ENCODE results near the gene NALCN. TPM values are rescaled to one million over a fixed set of nuclear protein-coding genes. Genes with fewer than 3 reads are reported as not detected.

Gene NALCN
- total and polyA plus RNA-seq, 2 experiments from 2014 or later = 0.50 to 0.87 TPM

DNA sequence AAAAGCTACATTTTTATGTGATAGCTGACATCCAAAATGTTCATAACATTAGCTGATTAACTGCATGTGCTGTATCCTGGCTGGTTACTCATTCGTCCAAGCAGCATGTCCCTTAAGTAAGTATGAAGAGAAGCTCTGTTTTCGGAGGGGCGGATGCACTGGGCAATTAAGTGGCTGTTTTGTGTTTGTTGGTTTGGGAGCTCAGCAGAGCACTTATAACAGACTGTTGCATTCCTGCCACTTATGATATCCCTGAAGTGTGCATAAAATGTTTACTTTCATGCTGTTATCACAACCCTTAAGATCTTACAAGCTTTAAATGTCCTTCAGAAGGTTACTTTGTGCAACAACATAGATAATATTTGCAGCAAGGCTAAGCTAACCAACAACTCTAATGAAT is 264.1 kb downstream of the NALCN start:
- no peak overlapping the region for H3K4me2 ChIP-seq
- Mint-ChIP-seq H3K4me3 (no peak overlapping the region), H3K27me3 (ENCODE audit: insufficient read depth, low read depth, poor library complexity) (no peaks in the 10 kb centered on the region), H3K4me1 (peaks cover 13% of the 10 kb centered on the region; the same call in 2 of the 3 replicates), H3K9me3 (no peaks in the 10 kb centered on the region), H3K27ac (no peak overlapping the region), H3K36me3 (ENCODE audit: low read depth) (no peaks in the 10 kb centered on the region; the same call in 2 of the 3 replicates)
- H3K4me3 ChIP-seq = no peak overlapping the region
- H2AFZ ChIP-seq = 0 out of 2 replicates have a peak overlapping the region, but pooled peaks have one; percentile 19
- H3F3A ChIP-seq (replicated peaks; ENCODE audit: low read depth) = no peaks in the 10 kb centered on the region
- no peaks in the 10 kb centered on the region for H3K27me3 ChIP-seq (ENCODE audit: insufficient read depth)
- TF ChIP-seq, protein P1, sequence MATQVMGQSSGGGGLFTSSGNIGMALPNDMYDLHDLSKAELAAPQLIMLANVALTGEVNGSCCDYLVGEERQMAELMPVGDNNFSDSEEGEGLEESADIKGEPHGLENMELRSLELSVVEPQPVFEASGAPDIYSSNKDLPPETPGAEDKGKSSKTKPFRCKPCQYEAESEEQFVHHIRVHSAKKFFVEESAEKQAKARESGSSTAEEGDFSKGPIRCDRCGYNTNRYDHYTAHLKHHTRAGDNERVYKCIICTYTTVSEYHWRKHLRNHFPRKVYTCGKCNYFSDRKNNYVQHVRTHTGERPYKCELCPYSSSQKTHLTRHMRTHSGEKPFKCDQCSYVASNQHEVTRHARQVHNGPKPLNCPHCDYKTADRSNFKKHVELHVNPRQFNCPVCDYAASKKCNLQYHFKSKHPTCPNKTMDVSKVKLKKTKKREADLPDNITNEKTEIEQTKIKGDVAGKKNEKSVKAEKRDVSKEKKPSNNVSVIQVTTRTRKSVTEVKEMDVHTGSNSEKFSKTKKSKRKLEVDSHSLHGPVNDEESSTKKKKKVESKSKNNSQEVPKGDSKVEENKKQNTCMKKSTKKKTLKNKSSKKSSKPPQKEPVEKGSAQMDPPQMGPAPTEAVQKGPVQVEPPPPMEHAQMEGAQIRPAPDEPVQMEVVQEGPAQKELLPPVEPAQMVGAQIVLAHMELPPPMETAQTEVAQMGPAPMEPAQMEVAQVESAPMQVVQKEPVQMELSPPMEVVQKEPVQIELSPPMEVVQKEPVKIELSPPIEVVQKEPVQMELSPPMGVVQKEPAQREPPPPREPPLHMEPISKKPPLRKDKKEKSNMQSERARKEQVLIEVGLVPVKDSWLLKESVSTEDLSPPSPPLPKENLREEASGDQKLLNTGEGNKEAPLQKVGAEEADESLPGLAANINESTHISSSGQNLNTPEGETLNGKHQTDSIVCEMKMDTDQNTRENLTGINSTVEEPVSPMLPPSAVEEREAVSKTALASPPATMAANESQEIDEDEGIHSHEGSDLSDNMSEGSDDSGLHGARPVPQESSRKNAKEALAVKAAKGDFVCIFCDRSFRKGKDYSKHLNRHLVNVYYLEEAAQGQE (IDR thresholded peaks at IDR 0.05; ENCODE audit: unreplicated experiment) = no peak
- no peak for TF ChIP-seq STAT1 (IDR thresholded peaks at IDR 0.05; ENCODE audit: unreplicated experiment)
- TF ChIP-seq, protein P2, sequence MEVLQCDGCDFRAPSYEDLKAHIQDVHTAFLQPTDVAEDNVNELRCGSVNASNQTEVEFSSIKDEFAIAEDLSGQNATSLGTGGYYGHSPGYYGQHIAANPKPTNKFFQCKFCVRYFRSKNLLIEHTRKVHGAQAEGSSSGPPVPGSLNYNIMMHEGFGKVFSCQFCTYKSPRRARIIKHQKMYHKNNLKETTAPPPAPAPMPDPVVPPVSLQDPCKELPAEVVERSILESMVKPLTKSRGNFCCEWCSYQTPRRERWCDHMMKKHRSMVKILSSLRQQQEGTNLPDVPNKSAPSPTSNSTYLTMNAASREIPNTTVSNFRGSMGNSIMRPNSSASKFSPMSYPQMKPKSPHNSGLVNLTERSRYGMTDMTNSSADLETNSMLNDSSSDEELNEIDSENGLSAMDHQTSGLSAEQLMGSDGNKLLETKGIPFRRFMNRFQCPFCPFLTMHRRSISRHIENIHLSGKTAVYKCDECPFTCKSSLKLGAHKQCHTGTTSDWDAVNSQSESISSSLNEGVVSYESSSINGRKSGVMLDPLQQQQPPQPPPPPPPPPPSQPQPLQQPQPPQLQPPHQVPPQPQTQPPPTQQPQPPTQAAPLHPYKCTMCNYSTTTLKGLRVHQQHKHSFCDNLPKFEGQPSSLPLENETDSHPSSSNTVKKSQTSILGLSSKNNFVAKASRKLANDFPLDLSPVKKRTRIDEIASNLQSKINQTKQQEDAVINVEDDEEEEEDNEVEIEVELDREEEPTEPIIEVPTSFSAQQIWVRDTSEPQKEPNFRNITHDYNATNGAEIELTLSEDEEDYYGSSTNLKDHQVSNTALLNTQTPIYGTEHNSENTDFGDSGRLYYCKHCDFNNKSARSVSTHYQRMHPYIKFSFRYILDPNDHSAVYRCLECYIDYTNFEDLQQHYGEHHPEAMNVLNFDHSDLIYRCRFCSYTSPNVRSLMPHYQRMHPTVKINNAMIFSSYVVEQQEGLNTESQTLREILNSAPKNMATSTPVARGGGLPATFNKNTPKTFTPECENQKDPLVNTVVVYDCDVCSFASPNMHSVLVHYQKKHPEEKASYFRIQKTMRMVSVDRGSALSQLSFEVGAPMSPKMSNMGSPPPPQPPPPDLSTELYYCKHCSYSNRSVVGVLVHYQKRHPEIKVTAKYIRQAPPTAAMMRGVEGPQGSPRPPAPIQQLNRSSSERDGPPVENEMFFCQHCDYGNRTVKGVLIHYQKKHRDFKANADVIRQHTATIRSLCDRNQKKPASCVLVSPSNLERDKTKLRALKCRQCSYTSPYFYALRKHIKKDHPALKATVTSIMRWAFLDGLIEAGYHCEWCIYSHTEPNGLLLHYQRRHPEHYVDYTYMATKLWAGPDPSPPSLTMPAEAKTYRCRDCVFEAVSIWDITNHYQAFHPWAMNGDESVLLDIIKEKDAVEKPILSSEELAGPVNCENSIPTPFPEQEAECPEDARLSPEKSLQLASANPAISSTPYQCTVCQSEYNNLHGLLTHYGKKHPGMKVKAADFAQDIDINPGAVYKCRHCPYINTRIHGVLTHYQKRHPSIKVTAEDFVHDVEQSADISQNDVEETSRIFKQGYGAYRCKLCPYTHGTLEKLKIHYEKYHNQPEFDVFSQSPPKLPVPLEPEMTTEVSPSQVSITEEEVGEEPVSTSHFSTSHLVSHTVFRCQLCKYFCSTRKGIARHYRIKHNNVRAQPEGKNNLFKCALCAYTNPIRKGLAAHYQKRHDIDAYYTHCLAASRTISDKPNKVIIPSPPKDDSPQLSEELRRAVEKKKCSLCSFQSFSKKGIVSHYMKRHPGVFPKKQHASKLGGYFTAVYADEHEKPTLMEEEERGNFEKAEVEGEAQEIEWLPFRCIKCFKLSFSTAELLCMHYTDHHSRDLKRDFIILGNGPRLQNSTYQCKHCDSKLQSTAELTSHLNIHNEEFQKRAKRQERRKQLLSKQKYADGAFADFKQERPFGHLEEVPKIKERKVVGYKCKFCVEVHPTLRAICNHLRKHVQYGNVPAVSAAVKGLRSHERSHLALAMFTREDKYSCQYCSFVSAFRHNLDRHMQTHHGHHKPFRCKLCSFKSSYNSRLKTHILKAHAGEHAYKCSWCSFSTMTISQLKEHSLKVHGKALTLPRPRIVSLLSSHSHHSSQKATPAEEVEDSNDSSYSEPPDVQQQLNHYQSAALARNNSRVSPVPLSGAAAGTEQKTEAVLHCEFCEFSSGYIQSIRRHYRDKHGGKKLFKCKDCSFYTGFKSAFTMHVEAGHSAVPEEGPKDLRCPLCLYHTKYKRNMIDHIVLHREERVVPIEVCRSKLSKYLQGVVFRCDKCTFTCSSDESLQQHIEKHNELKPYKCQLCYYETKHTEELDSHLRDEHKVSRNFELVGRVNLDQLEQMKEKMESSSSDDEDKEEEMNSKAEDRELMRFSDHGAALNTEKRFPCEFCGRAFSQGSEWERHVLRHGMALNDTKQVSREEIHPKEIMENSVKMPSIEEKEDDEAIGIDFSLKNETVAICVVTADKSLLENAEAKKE (CRISPR knock-in tag; IDR thresholded peaks at IDR 0.05) = no peak
- no peak for TF ChIP-seq POLR2AphosphoS5 (IDR thresholded peaks at IDR 0.05; ENCODE audit: low read depth)
- TF ChIP-seq, protein P3, sequence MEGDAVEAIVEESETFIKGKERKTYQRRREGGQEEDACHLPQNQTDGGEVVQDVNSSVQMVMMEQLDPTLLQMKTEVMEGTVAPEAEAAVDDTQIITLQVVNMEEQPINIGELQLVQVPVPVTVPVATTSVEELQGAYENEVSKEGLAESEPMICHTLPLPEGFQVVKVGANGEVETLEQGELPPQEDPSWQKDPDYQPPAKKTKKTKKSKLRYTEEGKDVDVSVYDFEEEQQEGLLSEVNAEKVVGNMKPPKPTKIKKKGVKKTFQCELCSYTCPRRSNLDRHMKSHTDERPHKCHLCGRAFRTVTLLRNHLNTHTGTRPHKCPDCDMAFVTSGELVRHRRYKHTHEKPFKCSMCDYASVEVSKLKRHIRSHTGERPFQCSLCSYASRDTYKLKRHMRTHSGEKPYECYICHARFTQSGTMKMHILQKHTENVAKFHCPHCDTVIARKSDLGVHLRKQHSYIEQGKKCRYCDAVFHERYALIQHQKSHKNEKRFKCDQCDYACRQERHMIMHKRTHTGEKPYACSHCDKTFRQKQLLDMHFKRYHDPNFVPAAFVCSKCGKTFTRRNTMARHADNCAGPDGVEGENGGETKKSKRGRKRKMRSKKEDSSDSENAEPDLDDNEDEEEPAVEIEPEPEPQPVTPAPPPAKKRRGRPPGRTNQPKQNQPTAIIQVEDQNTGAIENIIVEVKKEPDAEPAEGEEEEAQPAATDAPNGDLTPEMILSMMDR (conservative IDR thresholded peaks at IDR 0.05; ENCODE audit: low read depth in 2 of 2) = no peak
- TF ChIP-seq NANOG (IDR thresholded peaks at IDR 0.05; ENCODE audit: borderline replicate concordance) = no peak
- no peak for TF ChIP-seq EZH2 (IDR thresholded peaks at IDR 0.05; ENCODE audit: low read depth, unreplicated experiment)
- no peak for TF ChIP-seq ZNF114 (CRISPR knock-in tag; IDR thresholded peaks at IDR 0.05)
- TF ChIP-seq JUNB (IDR thresholded peaks at IDR 0.05; ENCODE audit: unreplicated experiment) = no peak
- TF ChIP-seq ZNF331 (CRISPR knock-in tag; IDR thresholded peaks at IDR 0.05; ENCODE audit: low read depth) = no peak
- TF ChIP-seq, protein P4, sequence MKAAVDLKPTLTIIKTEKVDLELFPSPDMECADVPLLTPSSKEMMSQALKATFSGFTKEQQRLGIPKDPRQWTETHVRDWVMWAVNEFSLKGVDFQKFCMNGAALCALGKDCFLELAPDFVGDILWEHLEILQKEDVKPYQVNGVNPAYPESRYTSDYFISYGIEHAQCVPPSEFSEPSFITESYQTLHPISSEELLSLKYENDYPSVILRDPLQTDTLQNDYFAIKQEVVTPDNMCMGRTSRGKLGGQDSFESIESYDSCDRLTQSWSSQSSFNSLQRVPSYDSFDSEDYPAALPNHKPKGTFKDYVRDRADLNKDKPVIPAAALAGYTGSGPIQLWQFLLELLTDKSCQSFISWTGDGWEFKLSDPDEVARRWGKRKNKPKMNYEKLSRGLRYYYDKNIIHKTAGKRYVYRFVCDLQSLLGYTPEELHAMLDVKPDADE (IDR thresholded peaks at IDR 0.05) = no peak
- TF ChIP-seq CREB1 (CRISPR knock-in tag; IDR thresholded peaks at IDR 0.05; ENCODE audit: low read depth) = no peak
- TF ChIP-seq EZH2phosphoT487 (IDR thresholded peaks at IDR 0.05; ENCODE audit: unreplicated experiment) = no peak
- no peaks in the 10 kb centered on the region for H3K36me3 ChIP-seq (ENCODE audit: insufficient read depth)
- DNase-seq (ENCODE audit: low spot score) = no peak
- no peak overlapping the region for H3K27ac ChIP-seq (ENCODE audit: low read depth)
- ATAC-seq = no peak
- no peaks in the 10 kb centered on the region for H4K20me1 ChIP-seq (replicated peaks; ENCODE audit: insufficient read depth)
- peaks cover 11% of the 10 kb centered on the region; the same call in 1 of the 2 replicates for H3K4me1 ChIP-seq (ENCODE audit: insufficient read depth)
- H3K79me2 ChIP-seq (replicated peaks; ENCODE audit: insufficient read depth) = no peaks in the 10 kb centered on the region
- H3K9me2 ChIP-seq (ENCODE audit: insufficient read depth) = no peaks in the 10 kb centered on the region
